ENCODE data around the gene ERBB3. TPM values are rescaled to one million over a fixed set of nuclear protein-coding genes. Genes with fewer than 3 reads are reported as not detected.

Gene ERBB3
- total and polyA plus RNA-seq, 2 of the 8 experiments (the other 6 are each of a cell fraction or from before 2014, with no cell fraction given) = 33.9 to 52.4 TPM

- Histone ChIP-seq H3K56ac (replicated peaks; ENCODE audit: insufficient read length, low read depth, low read length) (no peak overlapping the region), H3K9ac (replicated peaks in 1 of 4; ENCODE audit: extremely low read depth in 1 of 4, low read depth in 3 of 4, low read length in 3 of 4) (peak overlapping the region in 3 of 4 experiments; percentile 63 to 81 (median 65); a peak in 6 of 7 replicates), H3K79me1 (ENCODE audit: low read depth, low read length) (no peaks in the 10 kb centered on the region; the same call in 1 of the 2 replicates), H3K9me3 (ENCODE audit: insufficient read depth in 2 of 2, low read depth in 1 of 2, low read length in 1 of 2) (no peaks in the 10 kb centered on the region), H4K91ac (replicated peaks; ENCODE audit: insufficient read length, low read length) (no peak overlapping the region), H3K18ac (ENCODE audit: extremely low read depth, low read length) (no peak overlapping the region), H4K8ac (ENCODE audit: extremely low read depth, insufficient read depth, low read length) (no peak overlapping the region), H3K79me2 (ENCODE audit: control insufficient read depth in 1 of 2, insufficient read depth in 2 of 2, low read length in 2 of 2) (peaks cover 3 to 13% of the 10 kb centered on the region in 2 experiments; a peak in 3 of 4 replicates), H2BK120ac (replicated peaks; ENCODE audit: low read depth, low read length) (no peak overlapping the region), H2AK5ac (ENCODE audit: low read depth, low read length) (no peak overlapping the region), H2BK20ac (ENCODE audit: low read length) (no peak overlapping the region), H3K27ac (ENCODE audit: low read depth, low read length) (peak overlapping the region; percentile 75), H4K20me1 (replicated peaks in 1 of 2; ENCODE audit: control insufficient read depth in 1 of 2, insufficient read depth in 2 of 2, low read length in 2 of 2) (peaks cover 0 to 3% of the 10 kb centered on the region in 2 experiments), H3K27me3 (replicated peaks in 1 of 4; ENCODE audit: control insufficient read depth in 3 of 4, extremely low read depth in 1 of 4, insufficient read depth in 3 of 4, low read length in 3 of 4) (no peaks in the 10 kb centered on the region), H3K23me2 (ENCODE audit: low read depth, low read length) (peaks cover 10% of the 10 kb centered on the region), H3K23ac (ENCODE audit: insufficient read length) (no peak overlapping the region), H2BK12ac (ENCODE audit: low read depth, low read length) (no peak overlapping the region), H3K36me3 (ENCODE audit: control insufficient read depth in 2 of 4, insufficient read depth in 4 of 4, low read length in 3 of 4) (peaks cover 0 to 19% (median 8%) of the 10 kb centered on the region in 4 experiments; a peak in 7 of 8 replicates), H2BK15ac (ENCODE audit: low read length) (peak overlapping the region; percentile 83; the same call in 1 of the 2 replicates), H3K4ac (replicated peaks; ENCODE audit: insufficient read length, low read depth, low read length) (no peak overlapping the region), H3K14ac (ENCODE audit: insufficient read length) (no peak overlapping the region), H2AFZ (ENCODE audit: low read length) (no peak overlapping the region), H3K4me1 (replicated peaks in 1 of 4; ENCODE audit: control insufficient read depth in 3 of 4, insufficient read depth in 4 of 4, low read length in 3 of 4) (peaks cover 0 to 9% (median 5%) of the 10 kb centered on the region in 4 experiments; a peak in 5 of 7 replicates), H3K4me2 (ENCODE audit: insufficient read depth in 1 of 2, low read depth in 2 of 2, low read length in 2 of 2) (peak overlapping the region; percentile 96 to 99), H2BK5ac (ENCODE audit: low read depth, low read length) (peak overlapping the region; percentile 79), H4K5ac (ENCODE audit: insufficient read length, low read depth, low read length) (no peak overlapping the region), H3K4me3 (ENCODE audit: extremely low read depth in 1 of 4, insufficient read depth in 2 of 4, low read depth in 3 of 4, low read length in 4 of 4) (peak overlapping the region; percentile 54 to 85 (median 75))
- ChIA-PET CTCF (ENCODE audit: partially characterized antibody) (interaction anchor here (0.5 to 5.3 kb wide), 23 partner anchors 11 to 338 kb away, joined by 3 to 47 read pairs (median 6); partner anchors contain the start of genes ESYT1, MYL6B, PA2G4 and RNF41), POLR2A (ENCODE audit: partially characterized antibody) (interaction anchor here (0.8 to 7.1 kb wide), 24 partner anchors 9 to 289 kb away, joined by 3 to 267 read pairs (median 9); partner anchors contain the start of genes ANKRD52, CNPY2, COQ10A and DNAJC14)
- 26% methylated on average over 13 of the region's 13 CpGs; no CpG with 5 or more reads in 1 of the 2 experiments for WGBS, 2 experiments (ENCODE audit: extremely low coverage in 1 of 2, insufficient coverage in 1 of 2, insufficient read length in 1 of 2, insufficient replicate concordance in 2 of 2, low coverage in 1 of 2, low lambda C conversion rate in 2 of 2, missing lambda C conversion rate in 1 of 2)
- DNase-seq (ENCODE audit: low read depth in 1 of 2, low spot score in 2 of 2) = no peak
- FAIRE-seq = no peak
- no peak for TF ChIP-seq EGR1 (IDR thresholded peaks at IDR 0.05; ENCODE audit: borderline replicate concordance, low read depth, low read length)
- TF ChIP-seq, protein P1, sequence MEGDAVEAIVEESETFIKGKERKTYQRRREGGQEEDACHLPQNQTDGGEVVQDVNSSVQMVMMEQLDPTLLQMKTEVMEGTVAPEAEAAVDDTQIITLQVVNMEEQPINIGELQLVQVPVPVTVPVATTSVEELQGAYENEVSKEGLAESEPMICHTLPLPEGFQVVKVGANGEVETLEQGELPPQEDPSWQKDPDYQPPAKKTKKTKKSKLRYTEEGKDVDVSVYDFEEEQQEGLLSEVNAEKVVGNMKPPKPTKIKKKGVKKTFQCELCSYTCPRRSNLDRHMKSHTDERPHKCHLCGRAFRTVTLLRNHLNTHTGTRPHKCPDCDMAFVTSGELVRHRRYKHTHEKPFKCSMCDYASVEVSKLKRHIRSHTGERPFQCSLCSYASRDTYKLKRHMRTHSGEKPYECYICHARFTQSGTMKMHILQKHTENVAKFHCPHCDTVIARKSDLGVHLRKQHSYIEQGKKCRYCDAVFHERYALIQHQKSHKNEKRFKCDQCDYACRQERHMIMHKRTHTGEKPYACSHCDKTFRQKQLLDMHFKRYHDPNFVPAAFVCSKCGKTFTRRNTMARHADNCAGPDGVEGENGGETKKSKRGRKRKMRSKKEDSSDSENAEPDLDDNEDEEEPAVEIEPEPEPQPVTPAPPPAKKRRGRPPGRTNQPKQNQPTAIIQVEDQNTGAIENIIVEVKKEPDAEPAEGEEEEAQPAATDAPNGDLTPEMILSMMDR (IDR thresholded peaks at IDR 0.05; ENCODE audit: control extremely low read depth in 1 of 3, insufficient read depth in 1 of 3, low read depth in 1 of 3, low read length in 3 of 3) = peak in 1 of 3 experiments; percentile 1; a peak in 1 of 4 replicates
- TF ChIP-seq SIX5 (IDR thresholded peaks at IDR 0.05; ENCODE audit: low read depth, low read length) = no peak
- TF ChIP-seq BRCA1 (IDR thresholded peaks at IDR 0.05; ENCODE audit: low read depth, low read length) = no peak
- no peak for TF ChIP-seq GABPA (IDR thresholded peaks at IDR 0.05; ENCODE audit: borderline replicate concordance, insufficient read depth, low read length)
- no peak for TF ChIP-seq CREB1 (IDR thresholded peaks at IDR 0.05)
- TF ChIP-seq HDAC2 (IDR thresholded peaks at IDR 0.05; ENCODE audit: borderline replicate concordance in 1 of 2, low read depth in 2 of 2, low read length in 2 of 2) = 0 out of 4 replicates have a peak, but pooled peaks of 1 of the 2 experiments have one; percentile 28
- no peak for TF ChIP-seq RBBP5 (IDR thresholded peaks at IDR 0.05; ENCODE audit: borderline replicate concordance, low read depth, low read length)
Measured at GRCh38 chr12:56118688-56119357, 38.9 kb downstream of the ERBB3 start.

All from H1 (cell line).